SHP77 treated with DMSO at 0.1 percent for 48 hours (cell line): ENCODE data around the gene CTSE.

ENCODE experiments used
- DNase-seq: peaks from one replicate; lab custom pipeline; 2025; lab: John Stamatoyannopoulos, UW

The CTSE gene

GRCh38 chr1:205971082-205971481, 52.6 kb downstream of the CTSE start:
- no peak for DNase-seq

- DNase-seq, result no peak
Observed at GRCh38 chr1:205970486-205970885, 53.2 kb downstream of the CTSE start.

GRCh38 chr1:205969229-205969628, 54.5 kb downstream of the CTSE start:
- no peak for DNase-seq

GRCh38 chr1:205967554-205968335, 56.0 kb downstream of the CTSE start:
- DNase-seq, result no peak

- no peak for DNase-seq
Observed at GRCh38 chr1:205965036-205965884, 58.4 kb downstream of the CTSE start.

- no peak for DNase-seq
Observed at GRCh38 chr1:205963352-205964155, 60.1 kb downstream of the CTSE start.

- no peak for DNase-seq
Observed at GRCh38 chr1:205962821-205963221, 60.9 kb downstream of the CTSE start.

GRCh38 chr1:205961991-205962820, 61.5 kb downstream of the CTSE start:
- no peak for DNase-seq

- no peak for DNase-seq
Observed at GRCh38 chr1:205961405-205961804, 62.3 kb downstream of the CTSE start.

GRCh38 chr1:205959789-205960188, 63.9 kb downstream of the CTSE start:
- DNase-seq, result no peak
